Aorta (tissue), 5 donors: ENCODE results near the gene NLRP3. TPM values are rescaled to one million over a fixed set of nuclear protein-coding genes. Genes with fewer than 3 reads are reported as not detected.

Source experiments
- ATAC-seq: fragments of 200-7000 bp; cut with Tn5 transposase; one replicate; pipeline ENCODE4 v1.9.1; 2022; ENCODE audit warnings: moderate library complexity; ENCODE audit not compliant: low FRiP score
- DNase-seq, 2 donors: peaks; one replicate each; pipeline ENCODE4 v3.0.0-alpha.2; 2020
- H3K27ac ChIP-seq, 2 donors: one replicate each; pipeline ENCODE4 v1.5.1; 2013; ENCODE audit warnings: low read length in 2 of 2, mild to moderate bottlenecking in 2 of 2, moderate library complexity in 2 of 2, control low read depth in 1 of 2, inconsistent platforms in 1 of 2, low read depth in 1 of 2
- H3K27me3 ChIP-seq, 2 donors: one replicate each; pipeline ENCODE4 v1.6.1; 2013; ENCODE audit warnings: control low read depth in 1 of 2, low read length in 1 of 2, mild to moderate bottlenecking in 1 of 2, moderate library complexity in 1 of 2; ENCODE audit not compliant: insufficient read depth in 2 of 2, control insufficient read depth in 1 of 2
- H3K36me3 ChIP-seq, 2 donors: one replicate each; pipeline ENCODE4 v1.6.1; 2013; ENCODE audit warnings: control low read depth in 1 of 2, low read length in 1 of 2, mild to moderate bottlenecking in 1 of 2; ENCODE audit not compliant: insufficient read depth in 2 of 2, control insufficient read depth in 1 of 2
- H3K4me1 ChIP-seq, 2 donors: one replicate each; pipeline ENCODE4 v1.6.1; 2013; ENCODE audit warnings: low read length in 2 of 2, control low read depth in 1 of 2, mild to moderate bottlenecking in 1 of 2, moderate library complexity in 1 of 2; ENCODE audit not compliant: insufficient read depth in 2 of 2, control insufficient read depth in 1 of 2
- H3K4me3 ChIP-seq, 2 donors: one replicate each; pipeline ENCODE4 v1.5.1; 2013; ENCODE audit warnings: low read length in 2 of 2, control low read depth in 1 of 2, mild to moderate bottlenecking in 1 of 2
- H3K9me3 ChIP-seq: one replicate; pipeline ENCODE4 v1.6.1; 2013; ENCODE audit warnings: mild to moderate bottlenecking, low read length; ENCODE audit not compliant: control insufficient read depth
- WGBS, 2 donors: extraction: QIAGEN DNeasy Blood & Tissue Kit; methylation state at CpG; one replicate each; pipeline ENCODE4 v1.1.7; 2013; 5-methylcytosine and 5-hydroxymethylcytosine counted together
- intact Hi-C, 2 donors: fragments of 100-400 bp; cut with DNase I; formaldehyde crosslinking; loops; one replicate each; pipeline versions ENCODE4 v1.14.2 to v1.15.0; 2022
- polyA plus RNA-seq, 2 donors: library from polyadenylated mRNA; stranded (reverse); fragments of 200-250 nt; gene quantifications; one replicate each; pipeline ENCODE4 v1.2.3, GENCODE V29; 2013
- total RNA-seq, 2 donors: library from RNA; stranded (reverse); fragmentation: NEBNext Ultra II Directional; extraction: Animal tissue kit (Norgen Biotek cat#: 25700); gene quantifications; one replicate each; pipeline ENCODE4 v1.2.1, GENCODE V29; 2021
- donor health status: healthy with polysubstance abuse.
- donor health status: Bipolar disorder and iron deficiency.
- donor health status: DM: no; HTN: no; CAD: no.
- donor health status: DM: no; HTN: no; CAD: no.
- donor health status: DM: yes; HTN: yes; CAD: no.

NLRP3 gene
- total and polyA plus RNA-seq, 4 donors = 0.79 to 7.1 (median 4.9) TPM

DNA sequence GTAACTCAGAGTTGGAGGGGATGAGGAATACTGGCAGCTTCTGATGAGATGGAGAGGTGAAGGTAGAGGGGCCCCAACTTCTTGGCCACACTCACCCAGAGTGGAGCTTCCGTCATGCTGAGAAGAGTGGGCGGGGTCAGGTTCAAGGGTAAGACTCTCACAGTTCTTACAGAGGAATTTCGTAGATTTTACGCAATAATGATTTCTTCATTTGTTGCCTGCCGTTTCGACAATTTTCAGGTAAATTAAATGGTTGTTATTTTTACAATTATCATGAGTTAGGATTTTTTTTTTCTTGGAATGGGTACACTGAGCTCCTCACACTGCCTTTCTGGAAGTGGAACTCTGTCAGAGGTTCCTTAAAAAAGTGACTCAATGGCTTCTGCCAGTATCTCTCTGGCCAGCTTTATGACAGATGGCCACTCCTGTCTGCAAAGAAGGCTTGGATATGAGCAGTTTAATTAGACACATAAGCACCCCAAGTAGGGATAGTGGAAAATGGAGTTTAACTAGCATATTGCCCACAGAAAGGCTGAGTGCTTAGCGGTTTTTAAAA is 13.8 kb upstream of the NLRP3 start:
- ATAC-seq (peak; percentile 46), DNase-seq (no peak)
- intact Hi-C loops = no loop called here
- H3K9me3 ChIP-seq = no peaks in the 10 kb centered on the region
- no peak overlapping the region for H3K4me3 ChIP-seq
- H3K4me1 ChIP-seq = peaks cover 2 to 3% of the 10 kb centered on the region in 2 donors
- no peaks in the 10 kb centered on the region for H3K36me3 ChIP-seq
- WGBS, 2 donors = 64 to 66% methylated on average over 7 of the region's 7 CpGs
- H3K27ac ChIP-seq = no peak overlapping the region
- no peaks in the 10 kb centered on the region for H3K27me3 ChIP-seq

DNA sequence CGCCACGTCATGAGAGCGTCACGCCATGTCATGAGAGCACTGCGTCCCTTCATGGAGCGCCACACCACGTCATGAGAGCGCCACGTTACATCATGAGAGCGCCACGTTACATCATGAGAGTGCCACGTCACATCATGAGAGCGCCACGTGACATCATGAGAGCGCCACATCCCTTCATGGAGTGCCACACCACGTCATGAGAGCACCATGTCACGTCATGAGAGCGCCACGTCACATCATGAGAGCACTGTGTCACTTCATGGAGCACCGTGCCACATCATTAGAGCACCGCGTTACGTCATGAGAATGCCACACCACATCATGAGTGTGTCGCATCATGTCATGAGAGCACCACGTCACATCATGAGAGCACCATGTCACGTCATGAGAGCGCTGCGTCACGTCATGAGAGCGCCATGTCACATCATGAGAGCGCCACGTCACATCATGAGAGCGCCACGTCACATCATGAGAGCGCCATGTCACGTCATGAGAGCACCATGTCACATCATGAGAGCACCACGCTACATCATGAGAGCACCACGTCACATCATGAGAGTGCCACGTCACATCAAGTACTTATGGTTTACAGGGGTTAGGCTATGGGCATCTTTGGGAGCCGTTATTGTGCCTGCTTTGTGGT is 9.8 kb upstream of the NLRP3 start:
- no peak overlapping the region for H3K4me3 ChIP-seq
- H3K36me3 ChIP-seq = no peaks in the 10 kb centered on the region
- no peaks in the 10 kb centered on the region for H3K27me3 ChIP-seq
- H3K4me1 ChIP-seq = peaks cover 2 to 3% of the 10 kb centered on the region in 2 donors
- no peaks in the 10 kb centered on the region for H3K9me3 ChIP-seq
- intact Hi-C loops = no loop called here
- no peak for DNase-seq
- 86 to 87% methylated on average over 29 of the region's 40 CpGs for WGBS, 2 donors
- no peak for ATAC-seq
- H3K27ac ChIP-seq = no peak overlapping the region

DNA sequence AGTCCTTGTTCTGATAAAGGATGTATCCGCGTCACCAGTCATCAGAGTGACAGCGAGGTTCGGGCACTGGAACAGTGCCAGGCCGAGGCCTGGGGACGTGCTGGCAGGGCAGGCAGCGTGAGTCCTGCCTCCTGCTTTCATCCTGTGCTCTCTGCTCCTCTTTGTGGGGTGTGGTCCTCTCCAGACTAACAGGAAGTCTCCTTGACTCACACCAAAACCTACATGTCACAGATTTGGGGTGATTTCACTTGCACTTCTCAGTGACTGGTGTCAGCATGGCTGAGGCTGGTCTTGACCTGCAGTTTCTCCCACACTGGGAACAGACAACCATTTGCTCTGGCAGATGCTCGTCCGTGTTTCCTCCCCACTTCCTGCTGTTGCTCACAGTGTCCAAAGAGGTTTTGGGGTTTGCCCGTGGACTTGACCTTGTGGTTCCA is 8.8 kb upstream of the NLRP3 start:
- intact Hi-C loops = no loop called here
- no peaks in the 10 kb centered on the region for H3K27me3 ChIP-seq
- DNase-seq (peak; percentile 56 to 83), ATAC-seq (no peak)
- H3K36me3 ChIP-seq = no peaks in the 10 kb centered on the region
- no peak overlapping the region for H3K27ac ChIP-seq
- WGBS, 2 donors = 81 to 82% methylated on average over 10 of the region's 10 CpGs
- no peaks in the 10 kb centered on the region for H3K9me3 ChIP-seq
- H3K4me3 ChIP-seq = no peak overlapping the region
- H3K4me1 ChIP-seq = peaks cover 2 to 3% of the 10 kb centered on the region in 2 donors

DNA sequence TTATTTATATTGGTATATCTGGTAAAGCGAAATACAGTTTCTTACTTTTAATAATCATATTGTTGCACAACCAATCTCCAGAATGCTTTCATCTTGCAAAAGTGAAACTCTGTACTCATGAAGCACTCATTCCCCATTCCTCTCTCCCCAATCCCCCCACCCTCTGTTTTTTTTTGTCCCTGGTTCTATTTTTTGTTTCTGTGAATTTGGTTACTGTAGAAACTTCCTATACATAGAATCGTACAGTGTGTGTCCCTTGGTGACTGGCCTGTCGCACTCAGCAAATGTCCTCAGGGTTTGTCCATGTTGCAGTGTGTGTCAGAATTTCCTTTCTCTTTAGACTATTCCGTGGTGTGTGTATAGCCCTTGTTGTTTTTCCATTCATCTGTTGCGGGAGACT is 7.9 kb upstream of the NLRP3 start:
- DNase-seq = no peak
- Histone ChIP-seq H3K36me3 (no peaks in the 10 kb centered on the region), H3K27me3 (no peaks in the 10 kb centered on the region), H3K9me3 (no peaks in the 10 kb centered on the region), H3K4me3 (no peak overlapping the region), H3K27ac (no peak overlapping the region), H3K4me1 (no peaks in the 10 kb centered on the region)
- intact Hi-C loops = no loop called here
- ATAC-seq = no peak
- 67 to 72% methylated on average over 5 of the region's 5 CpGs for WGBS, 2 donors

DNA sequence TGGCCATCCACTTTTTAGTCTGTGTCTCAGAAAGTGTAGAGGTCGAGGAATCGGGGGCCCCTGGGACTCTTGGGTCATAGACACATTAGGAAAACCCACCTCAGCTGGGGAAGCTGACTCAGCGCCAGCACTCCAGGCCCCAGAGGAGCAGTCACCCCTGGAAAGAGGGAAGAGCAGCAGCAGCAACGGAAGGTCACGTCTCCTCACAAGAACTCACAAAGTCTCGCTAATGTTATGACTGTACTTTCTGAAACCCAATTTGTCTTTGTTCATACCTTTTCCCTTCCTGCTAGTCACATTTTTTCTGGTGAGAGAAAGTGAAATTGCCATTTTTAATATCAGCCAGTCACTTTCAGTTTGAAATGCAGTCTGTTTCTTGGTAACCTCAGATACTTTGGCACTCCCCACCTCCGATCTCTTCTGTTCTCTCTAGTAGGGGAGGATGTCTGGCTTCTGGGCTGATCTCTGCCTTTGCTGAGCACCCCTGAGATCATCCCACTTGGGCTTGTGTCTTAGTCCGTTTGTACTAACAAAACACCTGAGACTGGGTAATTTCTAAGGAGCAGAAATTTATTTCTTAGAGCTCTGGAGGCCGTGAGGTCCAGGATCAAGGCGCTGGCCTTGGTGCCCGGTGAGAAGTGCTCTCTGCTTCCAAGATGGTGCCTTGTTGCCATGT is 6.0 kb upstream of the NLRP3 start:
- H3K4me1 ChIP-seq = no peaks in the 10 kb centered on the region
- 71 to 74% methylated on average over 11 of the region's 11 CpGs for WGBS, 2 donors
- H3K27me3 ChIP-seq = no peaks in the 10 kb centered on the region
- intact Hi-C loops = no loop called here
- H3K27ac ChIP-seq = no peak overlapping the region
- no peak overlapping the region for H3K4me3 ChIP-seq
- ATAC-seq (no peak), DNase-seq (no peak)
- H3K36me3 ChIP-seq = no peaks in the 10 kb centered on the region
- no peaks in the 10 kb centered on the region for H3K9me3 ChIP-seq

DNA sequence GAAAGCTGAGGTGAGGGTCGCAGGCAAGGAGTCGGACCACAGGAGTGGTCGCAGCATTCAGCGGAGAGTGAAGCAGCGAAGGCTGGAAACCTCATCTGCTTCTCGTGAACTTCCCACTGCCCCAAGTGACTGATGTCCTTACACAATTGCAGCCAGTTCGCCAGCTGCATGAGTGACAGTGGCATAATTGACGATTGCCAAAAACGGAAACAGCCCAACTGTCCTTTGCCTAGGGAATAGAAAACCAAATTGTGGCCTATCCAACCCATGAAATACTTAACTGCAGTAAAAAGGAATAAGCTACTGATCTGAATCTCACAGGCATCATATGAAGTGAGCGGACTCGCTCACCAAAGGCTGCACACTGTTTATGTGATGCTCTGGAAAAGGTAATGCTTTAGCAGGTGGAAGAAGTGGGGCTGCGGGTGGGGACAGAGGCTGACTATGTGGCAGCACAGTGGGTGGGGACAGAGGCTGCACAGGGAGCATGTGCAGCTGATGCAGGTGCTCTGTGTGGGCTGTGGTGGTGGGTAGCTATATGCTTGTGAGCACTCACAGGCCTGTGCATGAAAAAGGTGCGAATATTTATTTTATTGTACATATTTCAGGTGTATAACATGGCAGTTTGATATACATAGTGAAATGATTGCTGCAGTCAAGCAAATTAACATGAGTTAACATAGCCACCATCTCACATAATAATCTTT is 4.2 kb upstream of the NLRP3 start:
- H3K27me3 ChIP-seq = no peaks in the 10 kb centered on the region

DNA sequence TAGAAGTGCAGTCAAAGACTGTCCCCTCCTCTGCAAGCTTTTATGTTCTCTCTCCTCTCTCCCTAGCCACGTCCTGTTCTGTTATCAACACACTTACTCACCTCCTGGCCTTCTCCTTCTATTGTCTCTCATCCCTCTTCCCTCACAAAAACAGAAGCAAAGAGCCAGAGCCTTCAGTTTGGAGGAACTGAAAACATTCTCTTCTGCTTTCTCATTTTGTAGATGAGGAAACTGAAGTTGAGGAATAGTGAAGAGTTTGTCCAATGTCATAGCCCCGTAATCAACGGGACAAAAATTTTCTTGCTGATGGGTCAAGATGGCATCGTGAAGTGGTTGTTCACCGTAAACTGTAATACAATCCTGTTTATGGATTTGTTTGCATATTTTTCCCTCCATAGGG is 1.9 kb downstream of the NLRP3 start:
- DNase-seq (no peak), ATAC-seq (no peak)
- 81 to 85% methylated on average over 5 of the region's 5 CpGs for WGBS, 2 donors
- no peak overlapping the region for H3K4me3 ChIP-seq
- intact Hi-C loops = no loop called here
- H3K4me1 ChIP-seq = no peaks in the 10 kb centered on the region
- H3K9me3 ChIP-seq = no peaks in the 10 kb centered on the region
- H3K27me3 ChIP-seq = no peaks in the 10 kb centered on the region
- H3K36me3 ChIP-seq = no peaks in the 10 kb centered on the region
- H3K27ac ChIP-seq = no peak overlapping the region

More for the DNA sequence above, 4.2 kb upstream of the NLRP3 start:
- no peak overlapping the region for H3K4me3 ChIP-seq
- 72 to 75% methylated on average over 13 of the region's 13 CpGs for WGBS, 2 donors
- H3K36me3 ChIP-seq = no peaks in the 10 kb centered on the region
- intact Hi-C loops = no loop called here
- no peaks in the 10 kb centered on the region for H3K9me3 ChIP-seq
- no peaks in the 10 kb centered on the region for H3K4me1 ChIP-seq
- H3K27ac ChIP-seq = no peak overlapping the region
- no peak for ATAC-seq
- no peak for DNase-seq

DNA sequence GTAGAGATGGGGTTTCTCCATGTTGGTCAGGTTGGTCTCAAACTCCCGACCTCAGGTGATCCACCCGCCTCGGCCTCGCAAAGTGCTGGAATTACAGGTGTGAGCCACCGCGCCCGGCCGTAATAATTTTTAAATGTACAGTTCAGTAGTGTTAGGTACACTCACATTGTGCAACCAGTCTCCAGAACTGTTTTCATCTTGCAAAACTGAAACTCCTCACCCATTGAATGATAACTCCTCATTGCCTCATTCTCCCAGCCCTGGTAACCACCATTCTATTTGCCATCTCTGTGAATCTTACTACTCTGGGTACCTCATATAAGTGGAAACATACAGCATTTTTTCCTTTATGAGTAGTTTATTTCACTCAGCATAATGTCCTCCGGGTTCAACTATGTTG is 3.4 kb downstream of the NLRP3 start:
- H3K27me3 ChIP-seq = no peaks in the 10 kb centered on the region
- intact Hi-C loops = no loop called here
- ATAC-seq (no peak), DNase-seq (no peak)
- H3K4me1 ChIP-seq = no peaks in the 10 kb centered on the region
- H3K4me3 ChIP-seq = no peak overlapping the region
- no peaks in the 10 kb centered on the region for H3K36me3 ChIP-seq
- no peak overlapping the region for H3K27ac ChIP-seq
- WGBS, 2 donors = 92 to 94% methylated on average over 9 of the region's 9 CpGs
- H3K9me3 ChIP-seq = no peaks in the 10 kb centered on the region
